Motor neuron (in vitro differentiated cells): ENCODE measurements around the gene TNFAIP3. TPM values are rescaled to one million over a fixed set of nuclear protein-coding genes. Genes with fewer than 3 reads are reported as not detected.
"Not testable (repeated sequence)": the region's sequence is repeated elsewhere in the genome, so short reads cannot be mapped to it uniquely, and the experiment has no call there.

ENCODE experiments used
- ATAC-seq, 8 experiments: fragments of 200-7000 bp; cut with Tn5 transposase; replicated peaks in 6 of 8; 2 replicates each; pipeline ENCODE4 v1.8.0; 2021; ENCODE audit warnings: mild to moderate bottlenecking in 8 of 8, moderate library complexity in 8 of 8
- H3K27ac ChIP-seq, 2 donors: fragments of 250-450 bp; sonication (Bioruptor Pico); 2 replicates each; pipeline ENCODE4 v1.9.0; 2021; ENCODE audit warnings: antibody characterized with exemption in 2 of 2, mild to moderate bottlenecking in 2 of 2, moderate library complexity in 1 of 2
- H3K4me1 ChIP-seq, 2 donors: fragments of 250-450 bp; sonication (Bioruptor Pico); replicated peaks in 1 of 2; 2 replicates each; pipeline ENCODE4 v1.6.1; 2021; ENCODE audit warnings: antibody characterized with exemption in 2 of 2, mild to moderate bottlenecking in 2 of 2, moderate library complexity in 1 of 2
- H3K4me3 ChIP-seq, 5 donors: fragments of 250-450 bp; sonication (Bioruptor Pico); 2 replicates each; pipeline ENCODE4 v1.9.0; 2021; ENCODE audit warnings: antibody characterized with exemption in 5 of 5, mild to moderate bottlenecking in 5 of 5, moderate library complexity in 4 of 5
- WGBS, 10 experiments: fragments of 450-650 bp; shearing (Covaris generic); methylation state at CpG; one replicate each; pipeline ENCODE4 v1.0.0; 2022; 5-methylcytosine and 5-hydroxymethylcytosine counted together
- in situ Hi-C, 9 experiments: fragments of 400-800 bp; cut with MboI; loops; one replicate each; pipeline ENCODE4 v1.15.0; 2021; ENCODE audit warnings: low sequenced_read_pairs in 9 of 9, low pct_unique_long_range_greater_than_20kb in 2 of 9; ENCODE audit not compliant: unreplicated experiment in 9 of 9
- total RNA-seq, 8 experiments: library from RNA; unstranded; fragments of 300-600 nt; gene quantifications; 2 replicates each; pipeline versions ENCODE4 v1.2.3 to v1.2.4, GENCODE V29; 2022

The TNFAIP3 gene
- total RNA-seq, 8 experiments from 2014 or later: 2.2 to 10.0 (median 3.9) TPM

GRCh38 chr6:137830511-137830911 lies 36.5 kb upstream of the TNFAIP3 start:
- H3K4me3 ChIP-seq: no peak overlapping the region
- no peak overlapping the region for H3K27ac ChIP-seq
- ATAC-seq: no peak
- H3K4me1 ChIP-seq: no peaks in the 10 kb centered on the region
- in situ Hi-C loops: no loop called here

GRCh38 chr6:137832110-137832509 lies 34.9 kb upstream of the TNFAIP3 start:
- in situ Hi-C loops: no loop called here
- Histone ChIP-seq H3K27ac (no peak overlapping the region), H3K4me1 (no peaks in the 10 kb centered on the region), H3K4me3 (no peak overlapping the region)
- peak in 2 of 8 experiments; percentile 67 to 75 for ATAC-seq
- 7 to 83% (median 23%) methylated on average over 1 to 3 of the region's 3 CpGs; no CpG with 5 or more reads in 2 of the 10 experiments for WGBS, 10 experiments

- H3K27ac ChIP-seq: no peak overlapping the region
- no peaks in the 10 kb centered on the region for H3K4me1 ChIP-seq
- ATAC-seq: peak in 1 of 8 experiments; percentile 17
- no peak overlapping the region for H3K4me3 ChIP-seq
- 40 to 100% (median 86%) methylated on average over 1 of the region's 3 CpGs; no CpG with 5 or more reads in 6 of the 10 experiments for WGBS, 10 experiments
- in situ Hi-C loops: no loop called here
These were observed 32.6 kb upstream of the TNFAIP3 start for GRCh38 chr6:137834508-137834907.

GRCh38 chr6:137836788-137837187 lies 30.3 kb upstream of the TNFAIP3 start:
- in situ Hi-C loops: no loop called here
- Histone ChIP-seq H3K4me3 (no peak overlapping the region), H3K27ac (no peak overlapping the region), H3K4me1 (no peaks in the 10 kb centered on the region)
- no peak for ATAC-seq
- 0 to 90% (median 46%) methylated on average over 1 to 3 of the region's 3 CpGs for WGBS, 10 experiments

- H3K4me1 ChIP-seq, ATAC-seq, in situ Hi-C loops, H3K27ac ChIP-seq, H3K4me3 ChIP-seq: not testable (repeated sequence)
- WGBS, 10 experiments: 49 to 92% (median 82%) methylated on average over 1 to 2 of the region's 2 CpGs
These were observed 29.0 kb upstream of the TNFAIP3 start for GRCh38 chr6:137838090-137838489.

- H3K27ac ChIP-seq, in situ Hi-C loops, H3K4me1 ChIP-seq, ATAC-seq, H3K4me3 ChIP-seq: not testable (repeated sequence)
- WGBS, 10 experiments: 33 to 90% (median 81%) methylated on average over 1 to 5 of the region's 5 CpGs
These were observed 28.5 kb upstream of the TNFAIP3 start for GRCh38 chr6:137838597-137838996.

- no peak overlapping the region for H3K4me3 ChIP-seq
- in situ Hi-C loops: no loop called here
- no peak overlapping the region for H3K27ac ChIP-seq
- H3K4me1 ChIP-seq: no peaks in the 10 kb centered on the region
- WGBS, 10 experiments: 40 to 100% (median 94%) methylated on average over 1 to 2 of the region's 2 CpGs; no CpG with 5 or more reads in 3 of the 10 experiments
- ATAC-seq: no peak
These were observed 28.0 kb upstream of the TNFAIP3 start for GRCh38 chr6:137839076-137839475.

- no peak overlapping the region for H3K4me3 ChIP-seq
- 30 to 100% (median 100%) methylated on average over 1 of the region's 1 CpG; no CpG with 5 or more reads in 3 of the 10 experiments for WGBS, 10 experiments
- in situ Hi-C loops: no loop called here
- H3K27ac ChIP-seq: no peak overlapping the region
- no peaks in the 10 kb centered on the region for H3K4me1 ChIP-seq
- ATAC-seq: no peak
These were observed 26.8 kb upstream of the TNFAIP3 start for GRCh38 chr6:137840252-137840651.

GRCh38 chr6:137843211-137843610 lies 23.8 kb upstream of the TNFAIP3 start:
- ATAC-seq: no peak
- in situ Hi-C loops: no loop called here

GRCh38 chr6:137844327-137844726 lies 22.7 kb upstream of the TNFAIP3 start:
- H3K4me3 ChIP-seq, H3K4me1 ChIP-seq, H3K27ac ChIP-seq, in situ Hi-C loops, ATAC-seq: not testable (repeated sequence)
- WGBS, 10 experiments: 27 to 88% (median 60%) methylated on average over 1 to 2 of the region's 2 CpGs; no CpG with 5 or more reads in 1 of the 10 experiments

More at GRCh38 chr6:137843211-137843610, 23.8 kb upstream of the TNFAIP3 start:
- Histone ChIP-seq H3K4me1 (no peaks in the 10 kb centered on the region), H3K4me3 (no peak overlapping the region), H3K27ac (no peak overlapping the region)

- in situ Hi-C loops, H3K27ac ChIP-seq, H3K4me3 ChIP-seq, H3K4me1 ChIP-seq, ATAC-seq: not testable (repeated sequence)
- WGBS, 10 experiments: 57 to 92% (median 81%) methylated on average over 1 to 3 of the region's 7 CpGs; no CpG with 5 or more reads in 7 of the 10 experiments
These were observed 22.3 kb upstream of the TNFAIP3 start for GRCh38 chr6:137844773-137845172.

- WGBS, 10 experiments: 53 to 100% (median 88%) methylated on average over 1 to 5 of the region's 6 CpGs
- peak in 2 of 8 experiments; percentile 40 to 59 for ATAC-seq
- no peak overlapping the region for H3K4me3 ChIP-seq
These were observed 21.6 kb upstream of the TNFAIP3 start for GRCh38 chr6:137845460-137845859.

GRCh38 chr6:137846274-137846673 lies 20.8 kb upstream of the TNFAIP3 start:
- in situ Hi-C loops: no loop called here
- H3K27ac ChIP-seq: no peak overlapping the region
- no peak for ATAC-seq
- no peaks in the 10 kb centered on the region for H3K4me1 ChIP-seq
- WGBS, 10 experiments: 67 to 100% (median 94%) methylated on average over 2 to 6 of the region's 6 CpGs; no CpG with 5 or more reads in 1 of the 10 experiments
- H3K4me3 ChIP-seq: no peak overlapping the region

More at GRCh38 chr6:137845460-137845859, 21.6 kb upstream of the TNFAIP3 start:
- H3K4me1 ChIP-seq: no peaks in the 10 kb centered on the region
- no peak overlapping the region for H3K27ac ChIP-seq
- in situ Hi-C loops: no loop called here

- 72 to 100% (median 85%) methylated on average over 1 to 7 of the region's 7 CpGs; no CpG with 5 or more reads in 1 of the 10 experiments for WGBS, 10 experiments
- no peaks in the 10 kb centered on the region for H3K4me1 ChIP-seq
- no peak overlapping the region for H3K4me3 ChIP-seq
- in situ Hi-C loops: no loop called here
- no peak overlapping the region for H3K27ac ChIP-seq
- ATAC-seq: no peak
These were observed 20.2 kb upstream of the TNFAIP3 start for GRCh38 chr6:137846772-137847313.
